HG03280 (cell line): ENCODE measurements around the gene OGG1.

Experiments used
- ATAC-seq: cut with Tn5 transposase; IDR thresholded peaks from one replicate; pipeline ENCODE4 v1.9.1; 2021; ENCODE audit warnings: mild to moderate bottlenecking, moderate library complexity; ENCODE audit not compliant: unreplicated experiment

OGG1 gene

DNA sequence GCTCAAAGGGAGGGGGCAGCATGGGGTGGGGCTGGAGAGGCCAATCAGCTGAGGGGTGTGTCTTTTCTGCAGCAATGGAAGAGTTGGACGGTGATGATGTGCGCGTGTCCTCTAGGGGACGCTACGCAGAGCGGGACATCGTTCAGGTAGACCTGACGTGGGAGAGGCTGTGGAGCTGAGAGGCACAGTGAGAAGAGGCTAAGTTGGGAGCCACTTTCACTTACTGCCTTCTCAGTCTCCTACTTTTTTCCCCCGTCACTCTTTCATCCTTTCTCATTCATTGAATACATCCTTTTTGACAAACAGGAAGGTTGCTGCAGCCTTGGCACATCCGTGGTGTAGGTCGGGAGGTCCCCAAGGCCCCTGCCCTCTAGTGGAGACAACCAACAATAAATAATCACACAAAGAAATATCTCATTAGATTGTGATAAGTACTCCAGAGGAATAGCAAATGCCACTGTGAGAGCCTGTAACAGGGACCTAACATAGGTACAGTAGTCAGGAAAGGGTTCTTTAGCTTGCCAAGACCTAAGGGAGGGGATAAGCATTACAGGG, 22.6 kb upstream of the OGG1 start:
- no peak for ATAC-seq

DNA sequence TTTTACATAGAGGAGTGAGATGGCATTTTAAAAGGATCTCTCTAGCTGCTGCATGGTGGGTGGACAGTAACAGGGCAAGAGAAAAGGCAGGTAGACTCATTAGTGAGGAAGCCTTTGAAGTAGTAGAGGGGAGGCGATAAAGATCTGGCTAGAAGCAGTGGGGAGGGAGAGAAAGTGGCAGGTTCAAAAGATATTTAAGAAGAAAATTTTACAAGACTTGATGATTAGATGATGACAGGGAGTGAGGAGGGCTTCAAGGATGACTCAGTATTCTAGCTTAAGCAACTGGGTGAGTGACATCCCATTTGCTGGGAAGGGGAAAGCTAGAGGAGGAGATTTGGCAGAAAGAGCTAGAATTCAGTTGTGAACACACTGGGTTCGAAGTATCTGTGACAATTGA, 22.0 kb upstream of the OGG1 start:
- ATAC-seq = no peak

DNA sequence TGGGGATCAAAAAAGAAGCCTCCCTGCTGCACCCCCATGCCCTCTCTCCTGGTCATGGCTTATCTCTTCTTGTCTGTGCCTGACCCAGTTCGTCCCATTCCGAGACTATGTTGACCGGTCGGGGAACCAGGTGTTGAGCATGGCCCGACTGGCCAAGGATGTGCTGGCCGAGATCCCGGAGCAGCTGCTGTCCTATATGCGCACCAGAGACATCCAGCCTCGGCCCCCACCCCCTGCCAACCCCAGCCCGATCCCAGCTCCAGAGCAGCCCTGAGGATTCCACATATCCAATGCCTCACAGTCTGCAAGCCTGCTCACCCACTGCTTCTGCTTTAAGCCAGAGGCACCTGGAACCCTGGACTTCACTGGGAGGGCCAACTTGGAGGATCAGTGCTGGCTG, 20.3 kb upstream of the OGG1 start:
- ATAC-seq = no peak

DNA sequence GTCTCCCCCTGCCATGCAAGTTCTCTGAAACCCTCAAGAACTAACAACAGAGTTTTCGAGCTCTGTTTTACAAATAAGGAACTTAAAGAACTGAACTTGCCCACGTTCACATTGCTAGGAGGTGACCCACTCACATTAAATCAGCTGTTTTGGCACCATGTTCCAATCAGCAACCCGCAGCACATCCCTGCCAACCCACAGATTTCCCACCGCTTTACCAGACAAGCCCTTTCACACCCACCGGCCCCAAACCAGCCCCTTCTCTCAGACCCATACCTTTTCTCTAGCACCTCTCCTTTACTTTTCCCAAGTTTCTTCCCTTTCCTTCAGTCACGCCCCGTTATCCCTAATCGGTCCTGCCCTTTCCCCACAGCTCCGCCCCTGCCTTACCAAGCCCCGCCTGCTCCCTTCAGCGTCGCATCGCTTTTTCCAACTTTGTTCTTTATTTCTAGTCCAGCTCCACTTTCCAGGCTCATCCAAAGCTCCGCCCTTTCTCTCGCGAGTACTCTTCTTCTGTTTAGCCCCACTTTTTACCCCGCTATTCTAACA, 19.0 kb upstream of the OGG1 start:
- peak; percentile 35 for ATAC-seq

DNA sequence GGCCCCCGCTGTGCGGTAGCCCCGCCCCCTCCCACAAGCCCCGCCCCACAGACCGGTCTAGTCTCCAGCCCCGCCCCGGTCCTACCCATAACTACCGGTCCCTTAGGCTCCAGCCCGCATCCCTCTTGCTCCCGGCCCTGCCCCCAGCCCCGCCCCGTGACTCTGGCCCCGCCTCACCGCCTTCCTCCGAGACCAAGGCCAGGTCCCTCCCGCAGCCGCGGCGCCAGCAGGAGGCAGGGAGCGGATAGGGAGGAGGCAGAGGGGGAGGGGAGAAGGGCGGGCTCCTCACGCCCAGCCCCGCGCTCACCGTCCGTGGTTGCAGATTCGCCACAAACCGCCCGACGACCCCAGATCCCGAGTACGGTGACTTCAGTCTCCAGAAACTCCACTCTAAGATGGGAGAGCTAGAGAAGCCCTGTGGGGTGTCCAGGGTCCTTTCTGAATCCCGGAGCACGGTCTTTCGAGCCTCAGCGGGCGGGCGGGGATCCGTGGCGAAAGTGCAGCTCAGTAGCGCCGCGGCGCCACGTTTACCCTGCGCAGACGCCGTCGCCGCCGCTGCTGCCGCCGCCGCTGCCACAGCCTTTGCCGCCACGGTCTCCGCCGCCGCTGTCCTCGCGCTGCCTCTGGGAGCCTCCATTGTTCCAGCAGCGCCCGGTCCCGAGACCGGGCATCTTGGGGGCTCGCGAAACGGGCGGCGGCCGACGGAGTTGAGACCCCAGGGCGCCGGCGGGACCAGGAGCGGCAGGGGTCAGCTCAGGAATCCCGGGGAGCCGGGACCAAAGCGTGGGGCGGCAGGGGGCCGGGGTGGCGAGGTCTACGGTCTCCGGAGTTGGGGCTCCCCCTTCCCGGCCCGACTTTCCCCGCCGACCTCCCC, 18.3 kb upstream of the OGG1 start, which contains the start of gene BRPF1:
BRPF1 (plus strand) TSS at position 530 of the 874 bp plus-strand sequence. CDS start 2,406 bp downstream, outside the sequence.
- peak; percentile 96 for ATAC-seq

DNA sequence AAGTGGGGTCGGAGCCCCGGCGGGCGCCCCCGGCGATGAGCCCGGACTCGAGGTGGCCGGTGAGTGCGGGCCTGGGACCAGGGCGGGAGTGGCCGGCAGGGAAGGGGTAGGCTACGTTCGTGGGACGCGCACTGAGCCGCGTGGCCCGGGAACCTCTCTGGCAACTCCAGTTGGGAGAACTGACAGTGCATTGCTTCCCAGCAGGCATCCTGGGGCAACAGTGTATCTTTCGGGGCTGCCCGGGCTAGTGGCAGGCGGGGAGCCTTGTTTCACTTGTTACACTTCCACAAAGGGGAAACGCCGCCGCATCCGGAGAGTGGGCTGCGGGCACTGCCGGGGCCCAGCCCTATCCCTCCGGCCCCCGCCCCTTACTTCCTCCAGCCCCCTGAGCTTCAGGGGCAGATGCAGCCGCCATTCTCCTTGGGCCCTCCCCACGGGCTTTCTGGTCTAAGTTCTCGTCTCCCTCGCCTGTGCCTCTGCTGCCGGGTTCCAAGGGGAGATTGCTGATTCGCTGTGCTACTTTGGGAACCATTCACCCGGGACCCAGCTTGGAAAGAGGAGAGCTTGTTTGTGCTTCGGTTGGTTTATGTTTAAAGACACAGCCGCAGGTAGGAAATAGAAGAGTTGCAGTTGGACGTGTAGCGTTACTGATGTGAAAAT, 17.5 kb upstream of the OGG1 start:
- no peak for ATAC-seq

DNA sequence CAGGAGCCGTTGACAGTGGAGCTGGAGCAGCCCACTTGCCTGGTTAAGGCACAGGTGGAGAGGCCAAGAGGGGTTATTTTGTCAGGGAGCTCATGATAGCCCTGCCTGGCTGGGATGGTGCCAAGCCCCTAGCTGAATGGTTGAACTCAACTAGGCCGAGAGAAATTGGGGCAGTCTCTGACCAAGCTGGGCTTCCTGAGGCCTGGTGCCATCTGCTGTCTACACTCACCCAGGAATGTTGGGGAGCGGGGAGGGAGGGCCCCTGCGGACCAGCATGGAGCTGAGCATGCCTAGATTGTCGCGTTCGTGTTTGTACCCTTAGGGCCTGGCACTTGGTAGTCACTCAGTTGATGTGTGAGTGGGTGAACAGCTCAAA, 17.0 kb upstream of the OGG1 start:
- ATAC-seq = no peak

DNA sequence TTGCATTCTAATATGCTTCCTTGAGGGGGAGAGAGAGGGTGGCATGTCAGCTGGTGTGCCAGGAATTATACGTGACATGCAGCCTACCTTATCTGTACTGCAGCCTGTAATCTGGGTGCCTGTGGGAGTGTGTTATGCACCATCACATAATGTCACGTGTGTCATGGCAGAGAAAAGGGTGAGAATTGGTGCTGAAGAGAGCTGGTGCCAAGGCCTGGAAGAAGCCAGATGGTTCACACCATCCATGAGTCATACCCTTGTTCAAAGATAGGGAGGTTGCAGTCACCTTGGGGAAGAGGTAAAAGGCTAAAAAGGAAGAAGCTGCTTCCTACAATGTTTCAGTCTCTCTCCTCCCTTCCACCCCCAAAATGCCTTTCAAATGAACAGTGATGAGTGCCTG, 12.9 kb upstream of the OGG1 start:
- ATAC-seq = no peak

DNA sequence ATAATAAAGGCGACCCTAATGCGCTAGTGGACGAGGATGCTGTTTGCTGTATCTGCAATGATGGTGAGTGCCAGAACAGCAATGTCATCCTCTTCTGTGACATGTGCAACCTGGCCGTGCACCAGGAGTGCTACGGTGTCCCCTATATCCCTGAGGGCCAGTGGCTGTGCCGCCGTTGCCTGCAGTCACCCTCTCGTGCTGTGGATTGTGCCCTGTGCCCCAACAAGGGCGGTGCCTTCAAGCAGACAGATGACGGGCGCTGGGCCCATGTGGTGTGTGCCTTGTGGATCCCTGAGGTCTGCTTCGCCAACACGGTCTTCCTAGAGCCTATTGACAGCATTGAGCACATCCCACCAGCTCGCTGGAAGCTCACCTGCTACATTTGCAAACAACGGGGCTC, 10.6 kb upstream of the OGG1 start:
- ATAC-seq = no peak

DNA sequence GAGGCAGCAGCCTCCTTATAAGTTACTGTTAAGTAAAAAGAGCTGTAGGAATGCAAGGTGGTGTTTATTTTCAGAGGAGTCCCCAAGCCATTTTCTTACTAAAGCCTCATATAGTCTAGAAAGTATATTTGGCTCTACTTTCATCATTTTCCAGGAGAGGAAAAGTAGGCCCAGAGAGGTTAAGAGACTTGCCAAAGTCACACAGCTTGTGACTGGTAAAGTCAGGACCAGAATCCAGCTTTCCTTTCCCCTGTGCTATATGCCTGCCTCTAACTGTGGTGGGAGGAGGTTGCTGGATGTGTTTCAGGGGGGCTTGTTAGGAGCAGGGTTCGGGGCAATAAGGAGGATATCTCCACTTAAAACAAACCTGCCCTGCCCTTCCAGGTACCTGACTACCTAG, 7.2 kb upstream of the OGG1 start:
- ATAC-seq = no peak

DNA sequence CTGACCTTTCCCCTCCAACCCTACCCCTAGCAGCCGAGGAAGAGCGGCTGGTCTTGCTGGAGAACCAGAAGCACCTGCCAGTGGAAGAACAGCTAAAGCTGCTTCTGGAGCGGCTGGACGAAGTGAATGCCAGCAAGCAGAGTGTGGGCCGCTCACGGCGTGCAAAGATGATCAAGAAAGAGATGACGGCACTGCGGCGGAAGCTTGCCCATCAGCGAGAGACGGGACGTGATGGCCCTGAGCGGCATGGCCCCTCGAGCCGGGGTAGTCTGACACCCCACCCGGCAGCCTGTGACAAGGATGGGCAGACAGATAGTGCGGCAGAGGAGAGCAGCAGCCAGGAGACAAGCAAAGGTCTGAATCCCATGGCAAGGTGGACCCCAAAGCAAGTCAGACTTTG, 6.2 kb upstream of the OGG1 start:
- no peak for ATAC-seq

DNA sequence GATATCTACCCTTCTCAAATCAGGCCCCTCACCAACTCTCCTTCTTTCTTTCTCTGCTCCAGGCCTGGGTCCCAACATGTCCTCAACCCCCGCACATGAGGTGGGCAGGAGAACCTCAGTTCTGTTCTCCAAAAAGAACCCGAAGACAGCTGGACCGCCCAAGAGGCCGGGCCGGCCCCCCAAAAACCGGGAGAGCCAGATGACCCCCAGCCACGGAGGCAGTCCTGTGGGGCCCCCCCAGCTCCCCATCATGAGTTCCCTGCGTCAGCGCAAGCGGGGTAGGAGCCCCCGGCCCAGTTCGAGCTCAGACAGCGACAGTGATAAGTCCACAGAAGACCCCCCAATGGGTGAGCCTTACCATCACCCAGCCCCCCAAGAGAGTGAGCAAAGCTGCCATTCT, 5.6 kb upstream of the OGG1 start:
- no peak for ATAC-seq

DNA sequence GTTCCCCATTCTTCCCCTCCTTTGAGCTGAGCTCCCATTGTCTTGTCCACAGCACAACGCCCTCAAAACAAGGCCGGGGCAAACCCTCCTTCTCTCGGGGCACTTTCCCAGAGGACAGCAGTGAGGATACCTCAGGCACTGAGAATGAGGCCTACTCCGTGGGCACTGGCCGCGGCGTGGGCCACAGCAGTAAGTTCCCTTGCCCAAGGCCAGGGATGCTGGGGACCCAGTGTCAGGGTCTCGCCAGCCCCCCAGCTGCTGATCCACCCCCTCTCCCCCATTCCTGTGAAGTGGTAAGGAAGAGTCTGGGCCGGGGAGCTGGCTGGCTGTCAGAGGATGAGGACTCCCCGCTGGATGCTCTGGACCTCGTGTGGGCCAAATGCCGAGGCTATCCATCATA, 4.2 kb upstream of the OGG1 start:
- ATAC-seq = no peak

DNA sequence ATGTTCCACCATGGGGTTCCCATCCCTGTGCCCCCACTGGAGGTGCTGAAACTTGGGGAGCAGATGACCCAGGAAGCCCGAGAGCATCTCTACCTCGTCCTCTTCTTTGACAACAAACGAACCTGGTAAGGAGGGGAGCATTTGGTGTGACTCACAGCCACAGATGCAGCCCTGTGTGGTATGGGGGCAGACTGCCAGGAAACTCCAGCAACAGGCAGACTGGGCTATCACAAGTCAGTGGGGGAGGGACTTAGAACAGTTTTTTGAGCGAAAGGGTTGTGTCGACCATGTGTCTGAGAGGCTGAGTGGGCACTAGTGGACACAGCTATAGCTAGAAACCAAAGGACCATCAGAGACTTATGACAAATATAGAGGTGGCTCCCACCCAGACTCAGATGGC, 3.4 kb upstream of the OGG1 start:
- ATAC-seq = no peak

DNA sequence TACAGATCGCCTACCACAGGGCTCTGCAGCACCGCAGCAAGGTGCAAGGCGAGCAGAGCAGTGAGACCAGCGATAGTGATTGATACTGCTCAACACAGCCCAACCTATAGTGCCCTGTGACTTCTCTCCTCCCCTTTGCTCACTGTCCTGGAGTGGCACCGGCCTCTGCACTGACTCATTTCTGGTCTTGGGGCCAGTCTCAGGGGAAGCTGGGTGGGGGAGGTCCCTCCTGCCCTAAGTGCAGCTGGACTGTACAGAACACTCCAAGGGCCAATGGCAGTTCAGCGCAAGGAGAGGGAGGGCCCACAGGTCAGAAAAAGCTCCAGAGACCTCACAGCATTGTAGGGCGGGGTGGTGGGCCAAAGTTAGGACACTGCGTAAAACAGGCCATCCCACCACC, 2.5 kb upstream of the OGG1 start:
- ATAC-seq = peak; percentile 19

DNA sequence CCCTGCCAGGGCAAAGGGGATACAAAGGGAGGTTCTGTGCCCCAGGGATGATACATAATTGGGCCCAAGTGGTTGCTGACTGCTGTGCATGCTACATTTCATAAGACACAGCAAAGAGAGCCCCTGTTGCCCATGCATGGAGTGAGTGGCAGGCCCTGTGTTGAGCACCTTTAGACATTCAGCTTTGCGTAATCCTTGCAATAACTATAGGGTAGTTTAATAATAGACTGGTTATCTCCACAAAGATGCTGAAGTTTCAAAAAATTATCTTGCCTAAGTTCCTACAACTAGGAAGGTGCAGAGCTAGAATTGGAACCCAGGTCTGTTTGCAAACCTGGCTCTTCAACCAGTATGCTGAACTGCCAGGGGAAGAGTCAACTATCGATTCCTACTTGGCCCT, 1.7 kb upstream of the OGG1 start:
- ATAC-seq = no peak

DNA sequence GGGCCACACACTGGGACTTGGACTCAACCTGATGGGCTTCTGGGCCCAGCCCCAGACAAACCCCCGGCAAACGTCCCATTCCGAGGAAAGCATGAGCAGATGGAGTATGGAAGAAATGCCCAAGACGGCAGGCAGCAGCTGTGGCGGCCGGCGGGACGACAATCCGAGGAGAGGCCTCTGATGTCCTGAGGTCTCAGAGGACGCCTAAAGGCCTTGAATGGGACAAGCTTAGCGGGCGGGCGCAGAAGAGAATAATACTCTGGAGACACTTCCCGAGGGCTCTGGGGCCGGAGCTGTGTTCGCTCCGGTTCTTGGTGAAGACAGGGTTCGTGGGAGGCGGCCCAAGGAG, 482 bp upstream of the OGG1 start:
- ATAC-seq = no peak

DNA sequence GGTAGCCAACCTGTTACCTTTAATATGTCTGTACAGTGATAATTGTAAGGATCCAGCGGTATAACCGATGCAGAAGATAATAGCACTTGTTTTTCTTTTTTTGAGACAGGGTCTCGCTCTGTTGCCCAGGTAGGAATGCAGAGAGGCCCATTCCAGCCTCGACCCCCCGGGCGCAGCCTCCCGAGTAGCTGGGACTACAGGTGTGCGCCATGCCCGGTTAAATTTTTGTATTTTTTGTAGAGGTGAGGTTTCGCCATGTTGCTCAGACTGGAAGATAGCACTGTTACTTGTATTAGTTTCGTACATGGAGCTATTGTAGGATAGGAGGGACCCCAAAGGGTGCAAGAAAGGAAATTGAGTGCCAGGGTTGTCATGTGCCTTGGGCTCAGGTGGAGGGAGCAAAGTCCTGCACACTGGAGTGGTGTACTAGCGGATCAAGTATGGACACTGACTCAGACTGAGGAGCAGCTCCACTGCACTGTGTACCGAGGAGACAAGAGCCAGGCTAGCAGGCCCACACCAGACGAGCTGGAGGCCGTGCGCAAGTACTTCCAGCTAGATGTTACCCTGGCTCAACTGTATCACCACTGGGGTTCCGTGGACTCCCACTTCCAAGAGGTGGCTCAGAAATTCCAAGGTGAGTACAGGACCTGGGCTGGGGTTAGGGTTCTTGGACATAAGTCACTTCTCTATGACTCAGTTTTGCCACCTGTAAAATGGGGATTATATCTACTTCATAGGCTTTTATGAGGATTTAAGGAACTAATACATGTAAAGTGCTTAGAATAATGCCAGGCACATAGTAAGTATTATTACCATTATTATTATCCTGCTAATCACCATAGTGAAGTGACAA, 1.0 kb downstream of the OGG1 start:
- ATAC-seq = no peak

DNA sequence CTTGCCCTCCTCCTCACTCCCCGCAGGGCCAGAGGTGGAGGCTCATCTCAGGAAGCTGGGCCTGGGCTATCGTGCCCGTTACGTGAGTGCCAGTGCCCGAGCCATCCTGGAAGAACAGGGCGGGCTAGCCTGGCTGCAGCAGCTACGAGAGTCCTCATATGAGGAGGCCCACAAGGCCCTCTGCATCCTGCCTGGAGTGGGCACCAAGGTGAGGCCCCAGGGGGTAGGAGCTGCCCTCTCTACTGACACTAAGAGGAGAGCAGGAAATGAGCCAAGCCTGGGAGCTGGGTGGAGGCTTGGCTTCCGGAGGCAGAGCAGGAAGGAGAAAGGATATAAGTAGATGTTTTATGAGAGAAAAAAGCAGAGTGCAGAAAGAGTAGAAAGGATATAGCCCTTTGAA, 4.9 kb downstream of the OGG1 start:
- no peak for ATAC-seq

DNA sequence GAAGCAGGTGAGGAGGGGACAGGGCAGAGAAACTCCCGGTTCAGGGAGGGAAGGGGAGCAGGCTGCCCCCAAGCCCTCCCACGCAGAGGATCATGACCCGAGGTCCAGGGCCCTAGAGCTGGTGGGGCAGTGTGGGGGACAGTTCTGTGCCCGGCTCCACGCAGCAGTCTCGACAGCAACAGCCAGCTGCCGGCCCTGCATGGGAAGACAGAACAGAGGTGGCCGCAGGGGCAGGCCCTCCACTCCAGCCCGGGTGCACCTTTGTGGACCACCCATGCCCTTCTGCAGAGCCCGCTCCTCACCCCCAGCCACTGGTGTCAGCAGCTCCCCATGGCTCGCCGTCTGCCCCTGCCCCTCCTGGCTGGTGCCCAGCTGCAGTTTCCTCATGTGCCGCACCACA, 7.7 kb downstream of the OGG1 start:
- ATAC-seq = no peak
